ENCODE data around the gene MMP20.

DNA sequence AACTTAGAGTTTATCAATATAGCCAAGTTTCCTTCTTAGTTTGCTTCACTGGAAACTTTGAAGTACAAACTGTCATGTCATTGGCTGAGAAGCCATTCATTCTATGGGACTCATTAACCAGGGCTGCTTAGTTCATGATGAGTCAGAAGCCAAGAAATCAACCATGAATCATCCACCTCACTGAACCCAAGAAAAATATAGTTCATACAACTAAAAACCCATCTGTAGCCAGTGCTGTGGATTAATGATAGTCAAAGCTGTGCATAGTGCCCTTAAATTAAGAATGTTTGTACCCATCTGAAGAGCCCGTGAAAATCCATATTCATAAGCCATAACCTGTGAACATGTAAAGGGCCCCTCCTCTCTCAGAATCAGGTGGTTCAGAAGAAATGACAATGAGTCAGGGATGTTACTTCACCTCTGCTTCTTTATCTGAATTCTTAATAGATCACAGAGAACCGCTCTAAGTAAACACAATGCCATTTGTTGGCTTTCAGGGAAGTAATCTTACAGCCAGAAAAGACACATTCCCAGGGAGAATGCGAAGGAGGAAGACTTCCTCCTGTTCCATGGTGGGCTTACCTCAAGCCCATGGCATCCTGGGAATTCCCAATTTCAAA, 25.4 kb downstream of the MMP20 start:
- TF ChIP-seq, protein P1, sequence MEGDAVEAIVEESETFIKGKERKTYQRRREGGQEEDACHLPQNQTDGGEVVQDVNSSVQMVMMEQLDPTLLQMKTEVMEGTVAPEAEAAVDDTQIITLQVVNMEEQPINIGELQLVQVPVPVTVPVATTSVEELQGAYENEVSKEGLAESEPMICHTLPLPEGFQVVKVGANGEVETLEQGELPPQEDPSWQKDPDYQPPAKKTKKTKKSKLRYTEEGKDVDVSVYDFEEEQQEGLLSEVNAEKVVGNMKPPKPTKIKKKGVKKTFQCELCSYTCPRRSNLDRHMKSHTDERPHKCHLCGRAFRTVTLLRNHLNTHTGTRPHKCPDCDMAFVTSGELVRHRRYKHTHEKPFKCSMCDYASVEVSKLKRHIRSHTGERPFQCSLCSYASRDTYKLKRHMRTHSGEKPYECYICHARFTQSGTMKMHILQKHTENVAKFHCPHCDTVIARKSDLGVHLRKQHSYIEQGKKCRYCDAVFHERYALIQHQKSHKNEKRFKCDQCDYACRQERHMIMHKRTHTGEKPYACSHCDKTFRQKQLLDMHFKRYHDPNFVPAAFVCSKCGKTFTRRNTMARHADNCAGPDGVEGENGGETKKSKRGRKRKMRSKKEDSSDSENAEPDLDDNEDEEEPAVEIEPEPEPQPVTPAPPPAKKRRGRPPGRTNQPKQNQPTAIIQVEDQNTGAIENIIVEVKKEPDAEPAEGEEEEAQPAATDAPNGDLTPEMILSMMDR (IDR thresholded peaks at IDR 0.05): no peak
- TF ChIP-seq POLR2AphosphoS5 (IDR thresholded peaks at IDR 0.05): no peak
- no peak for TF ChIP-seq POLR2A (IDR thresholded peaks at IDR 0.05)
